Ascending aorta (tissue), 2 donors: ENCODE measurements around the gene MMP2. TPM values are rescaled to one million over a fixed set of nuclear protein-coding genes. Genes with fewer than 3 reads are reported as not detected.

Experiments used
- DNase-seq, 2 donors: peaks; one replicate each; pipeline ENCODE4 v3.0.0-alpha.2; 2019; ENCODE audit warnings: low spot score in 2 of 2
- H3K27ac ChIP-seq, 2 donors: fragments of 200-600 bp; sonication (generic); one replicate each; pipeline ENCODE4 v1.5.1; 2016 to 2017; ENCODE audit warnings: mild to moderate bottlenecking in 1 of 2
- H3K27me3 ChIP-seq: fragments of 200-600 bp; sonication (generic); one replicate; pipeline ENCODE4 v1.5.1; 2017
- H3K36me3 ChIP-seq, 2 donors: fragments of 200-600 bp; sonication (generic); one replicate each; pipeline ENCODE4 v1.5.1; 2016
- H3K4me1 ChIP-seq, 2 donors: fragments of 200-600 bp; sonication (generic); one replicate each; pipeline ENCODE4 v1.5.1; 2016 to 2017; ENCODE audit warnings: mild to moderate bottlenecking in 1 of 2
- H3K4me3 ChIP-seq, 2 donors: fragments of 200-600 bp; sonication (generic); one replicate each; pipeline ENCODE4 v1.5.1; 2016 to 2017; ENCODE audit warnings: mild to moderate bottlenecking in 1 of 2
- H3K9me3 ChIP-seq, 2 donors: fragments of 200-600 bp; sonication (generic); one replicate each; pipeline ENCODE4 v1.5.1; 2016
- CTCF ChIP-seq, 3 experiments: fragments of 200-600 bp in 2 of 3; fragments of 450-650 bp in 1 of 3; sonication (generic) in 2 of 3; IDR thresholded peaks; one replicate each; pipeline ENCODE4 v1.5.1; 2016 to 2019; ENCODE audit warnings: antibody characterized with exemption in 3 of 3, mild to moderate bottlenecking in 1 of 3, moderate library complexity in 1 of 3
- intact Hi-C: fragments of 100-400 bp; cut with DNase I; formaldehyde crosslinking; loops from one replicate; pipeline ENCODE4 v1.15.1; 2023
- total RNA-seq: library from RNA; depleted of rRNA; stranded (reverse); fragments of >200 nt; gene quantifications from one replicate; pipeline ENCODE4 v1.1.0, GENCODE V29; 2016

Gene MMP2
- total RNA-seq, 1 donor from 2014 or later: 325 TPM

DNA sequence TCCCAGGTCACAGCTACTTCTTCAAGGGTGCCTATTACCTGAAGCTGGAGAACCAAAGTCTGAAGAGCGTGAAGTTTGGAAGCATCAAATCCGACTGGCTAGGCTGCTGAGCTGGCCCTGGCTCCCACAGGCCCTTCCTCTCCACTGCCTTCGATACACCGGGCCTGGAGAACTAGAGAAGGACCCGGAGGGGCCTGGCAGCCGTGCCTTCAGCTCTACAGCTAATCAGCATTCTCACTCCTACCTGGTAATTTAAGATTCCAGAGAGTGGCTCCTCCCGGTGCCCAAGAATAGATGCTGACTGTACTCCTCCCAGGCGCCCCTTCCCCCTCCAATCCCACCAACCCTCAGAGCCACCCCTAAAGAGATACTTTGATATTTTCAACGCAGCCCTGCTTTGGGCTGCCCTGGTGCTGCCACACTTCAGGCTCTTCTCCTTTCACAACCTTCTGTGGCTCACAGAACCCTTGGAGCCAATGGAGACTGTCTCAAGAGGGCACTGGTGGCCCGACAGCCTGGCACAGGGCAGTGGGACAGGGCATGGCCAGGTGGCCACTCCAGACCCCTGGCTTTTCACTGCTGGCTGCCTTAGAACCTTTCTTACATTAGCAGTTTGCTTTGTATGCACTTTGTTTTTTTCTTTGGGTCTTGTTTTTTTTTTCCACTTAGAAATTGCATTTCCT, 26.5 kb downstream of the MMP2 start:
- H3K9me3 ChIP-seq: no peaks in the 10 kb centered on the region
- no peaks in the 10 kb centered on the region for H3K27me3 ChIP-seq
- no peak overlapping the region for H3K27ac ChIP-seq
- peak in 1 of 2 donors; percentile 50 for DNase-seq
- H3K36me3 ChIP-seq: peaks cover 20 to 41% of the 10 kb centered on the region in 2 donors
- H3K4me3 ChIP-seq: no peak overlapping the region
- peaks cover 3 to 15% of the 10 kb centered on the region in 2 donors for H3K4me1 ChIP-seq
- intact Hi-C loops: loop anchor here (5.0 to 10.0 kb wide), 2 partner anchors 37 to 2001 kb away; partner anchors contain the start of gene AKTIP
- TF ChIP-seq CTCF (IDR thresholded peaks at IDR 0.05): no peak

DNA sequence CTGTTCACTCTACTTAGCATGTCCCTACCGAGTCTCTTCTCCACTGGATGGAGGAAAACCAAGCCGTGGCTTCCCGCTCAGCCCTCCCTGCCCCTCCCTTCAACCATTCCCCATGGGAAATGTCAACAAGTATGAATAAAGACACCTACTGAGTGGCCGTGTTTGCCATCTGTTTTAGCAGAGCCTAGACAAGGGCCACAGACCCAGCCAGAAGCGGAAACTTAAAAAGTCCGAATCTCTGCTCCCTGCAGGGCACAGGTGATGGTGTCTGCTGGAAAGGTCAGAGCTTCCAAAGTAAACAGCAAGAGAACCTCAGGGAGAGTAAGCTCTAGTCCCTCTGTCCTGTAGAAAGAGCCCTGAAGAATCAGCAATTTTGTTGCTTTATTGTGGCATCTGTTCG, 27.1 kb downstream of the MMP2 start:
- H3K4me3 ChIP-seq: no peak overlapping the region
- intact Hi-C loops: loop anchor here (5.0 to 10.0 kb wide), 2 partner anchors 36 to 2001 kb away; partner anchors contain the start of gene AKTIP
- no peak for TF ChIP-seq CTCF (IDR thresholded peaks at IDR 0.05)
- H3K27ac ChIP-seq: no peak overlapping the region
- H3K4me1 ChIP-seq: peaks cover 3 to 11% of the 10 kb centered on the region in 2 donors
- H3K36me3 ChIP-seq: peaks cover 20 to 41% of the 10 kb centered on the region in 2 donors
- no peaks in the 10 kb centered on the region for H3K27me3 ChIP-seq
- no peak for DNase-seq
- H3K9me3 ChIP-seq: no peaks in the 10 kb centered on the region

DNA sequence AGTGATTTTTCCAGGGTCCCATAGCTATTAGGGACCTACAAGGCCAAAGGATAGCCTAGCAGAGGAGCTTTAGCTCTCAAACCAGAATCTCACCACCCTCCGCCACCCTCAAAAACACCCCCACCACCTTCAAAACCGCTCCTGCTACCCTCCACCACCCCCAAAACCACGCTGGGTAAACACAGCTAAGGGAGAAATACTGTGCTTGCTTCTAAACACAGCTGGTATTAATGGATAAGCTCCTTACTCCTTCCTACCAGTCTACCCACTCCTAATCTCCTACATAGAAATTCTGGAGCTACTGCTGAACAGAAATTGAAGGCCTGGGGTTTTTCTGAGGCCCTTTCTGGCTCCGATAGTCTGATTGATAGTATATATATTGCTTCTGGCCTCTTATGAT, 27.7 kb downstream of the MMP2 start:
- no peak overlapping the region for H3K4me3 ChIP-seq
- H3K27me3 ChIP-seq: no peaks in the 10 kb centered on the region
- no peak overlapping the region for H3K27ac ChIP-seq
- no peak for TF ChIP-seq CTCF (IDR thresholded peaks at IDR 0.05)
- peaks cover 20 to 38% of the 10 kb centered on the region in 2 donors for H3K36me3 ChIP-seq
- peaks cover 3 to 7% of the 10 kb centered on the region in 2 donors for H3K4me1 ChIP-seq
- intact Hi-C loops: loop anchor here (5.0 to 10.0 kb wide), 2 partner anchors 36 to 2002 kb away; partner anchors contain the start of gene AKTIP
- H3K9me3 ChIP-seq: no peaks in the 10 kb centered on the region
- DNase-seq: no peak

DNA sequence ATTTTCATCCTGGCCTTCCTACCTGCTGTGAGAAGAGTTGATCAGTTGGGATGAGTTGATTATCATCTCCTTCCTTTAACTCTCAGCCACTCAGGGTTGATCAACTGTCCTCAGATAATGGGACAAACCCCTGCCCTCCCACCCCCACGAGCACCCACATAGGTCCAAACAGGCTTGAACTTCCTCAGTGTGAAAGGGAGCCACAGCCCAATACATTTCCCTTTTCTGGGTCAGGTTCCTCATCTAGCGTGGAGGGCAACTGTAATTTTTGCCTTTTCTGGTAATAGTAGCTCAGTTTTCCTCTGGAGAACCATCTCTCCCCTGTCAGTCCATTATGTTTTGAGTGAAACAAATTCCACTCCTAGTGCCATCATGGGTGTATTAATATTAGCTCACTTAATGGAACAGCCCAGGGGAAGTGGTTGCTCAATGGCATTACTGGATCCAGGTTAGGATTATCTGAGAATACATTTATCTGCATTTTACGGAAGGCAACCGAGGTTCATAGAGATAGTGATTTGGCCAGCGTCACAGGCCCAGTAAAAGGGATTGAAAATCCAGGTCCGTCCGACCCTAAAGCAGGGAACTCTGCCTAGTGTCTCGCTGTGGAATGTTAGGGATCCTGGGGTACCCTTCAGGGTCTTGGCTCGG, 29.4 kb downstream of the MMP2 start:
- intact Hi-C loops: loop anchor here (2.0 to 10.0 kb wide), 3 partner anchors 28 to 2004 kb away; partner anchors contain the start of gene AKTIP
- H3K4me3 ChIP-seq: peak overlapping the region; percentile 65 to 78
- H3K36me3 ChIP-seq: peaks cover 19 to 32% of the 10 kb centered on the region in 2 donors
- no peak for TF ChIP-seq CTCF (IDR thresholded peaks at IDR 0.05)
- H3K4me1 ChIP-seq: no peaks in the 10 kb centered on the region
- no peak for DNase-seq
- H3K27me3 ChIP-seq: no peaks in the 10 kb centered on the region
- peak overlapping the region; percentile 44 to 61 for H3K27ac ChIP-seq
- H3K9me3 ChIP-seq: peaks cover 6 to 12% of the 10 kb centered on the region in 2 donors

DNA sequence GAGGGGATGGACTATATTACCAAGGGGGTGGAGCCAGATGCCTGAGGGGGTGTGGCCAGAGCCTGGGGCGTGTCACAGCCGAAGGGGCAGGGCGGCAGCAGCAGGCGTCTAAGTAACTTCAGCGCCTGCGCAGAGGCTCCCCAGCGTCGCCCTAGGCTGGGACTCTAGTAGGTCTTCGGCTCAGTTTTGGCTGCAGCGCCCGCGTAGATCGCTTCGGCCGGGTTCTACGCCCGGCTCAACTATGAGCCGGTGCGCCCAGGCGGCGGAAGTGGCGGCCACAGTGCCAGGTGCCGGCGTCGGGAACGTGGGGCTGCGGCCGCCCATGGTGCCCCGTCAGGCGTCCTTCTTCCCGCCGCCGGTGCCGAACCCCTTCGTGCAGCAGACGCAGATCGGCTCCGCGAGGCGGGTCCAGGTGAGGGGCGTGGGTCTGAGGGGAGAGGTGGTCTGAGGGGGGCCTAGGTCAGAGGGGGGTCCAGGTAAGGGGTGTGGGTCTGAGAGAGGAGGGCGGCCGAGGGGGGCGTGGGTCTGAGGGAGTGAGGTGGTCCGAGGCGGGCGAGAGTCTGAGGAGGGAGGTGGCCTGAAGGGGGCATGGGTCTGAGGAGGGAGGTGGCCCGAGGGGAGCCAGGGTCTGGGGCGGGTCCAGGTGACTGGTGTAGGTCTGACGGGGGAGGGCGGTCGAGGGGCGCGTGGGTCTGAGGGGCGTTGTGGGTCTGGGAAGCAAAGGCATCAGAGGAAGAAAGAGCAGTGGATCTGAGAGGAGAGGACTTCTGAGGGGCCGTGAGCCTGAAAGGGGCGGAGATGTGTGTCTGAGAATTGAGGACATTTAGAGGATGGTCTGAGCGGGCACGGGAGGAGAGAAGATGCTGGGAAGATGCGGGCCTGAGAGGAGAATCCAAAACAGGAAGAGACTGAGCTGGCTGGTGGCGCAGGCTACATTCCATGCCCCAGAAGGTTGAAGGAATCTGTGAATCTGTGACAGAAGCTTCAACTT, 30.2 kb downstream of the MMP2 start, which contains the start of gene LPCAT2:
LPCAT2 (plus strand) TSS at position 132 of the 991 bp plus-strand sequence; CDS start at position 242, 110 bp downstream.
- H3K27ac ChIP-seq: peak within 1 kb of the TSS; percentile 44 to 61
- peak within 1 kb of the TSS; percentile 65 to 78 for H3K4me3 ChIP-seq
- peaks cover 6 to 17% of the 10 kb centered on the region in 2 donors for H3K9me3 ChIP-seq
- no peaks in the 10 kb centered on the region for H3K4me1 ChIP-seq
- no peaks in the 10 kb centered on the region for H3K27me3 ChIP-seq
- intact Hi-C loops: loop anchor here (2.0 to 10.0 kb wide), 3 partner anchors 28 to 2004 kb away; partner anchors contain the start of gene AKTIP
- DNase-seq: peak in 1 of 2 donors; percentile 92
- peaks cover 17 to 25% of the 10 kb centered on the region in 2 donors for H3K36me3 ChIP-seq
- no peak for TF ChIP-seq CTCF (IDR thresholded peaks at IDR 0.05)
